RWPE1 (cell line): ENCODE data around the gene HTR2A.

Experiments
- CTCF ChIA-PET: fragments of 350-600 bp; sonication (Branson Sonifier 250); formaldehyde crosslinking; extraction: SDS; loops from one replicate; lab custom pipeline; 2021; lab: Yijun Ruan, JAX
- POLR2A ChIA-PET: fragments of 400-600 bp; formaldehyde crosslinking; extraction: SDS; loops from one replicate; lab custom pipeline; 2020; ENCODE audit warnings: antibody characterized with exemption; ENCODE audit not compliant: low non-redundant PET; lab: Yijun Ruan, JAX
- DNase-seq: peaks from one replicate; pipeline ENCODE4 v3.0.0; 2012; ENCODE audit warnings: low spot score
- H3K27ac ChIP-seq: fragments of 450-650 bp; 2 replicates; pipeline ENCODE4 v1.5.1; 2017
- CTCF ChIP-seq: fragments of 450-650 bp; conservative IDR thresholded peaks from 2 replicates; pipeline ENCODE4 v1.5.1; 2017; ENCODE audit warnings: low read depth, mild to moderate bottlenecking

Gene HTR2A

GRCh38 chr13:46795321-46795720 is 101.5 kb downstream of the HTR2A start:
- no peak overlapping the region for H3K27ac ChIP-seq
- DNase-seq: no peak
- ChIA-PET CTCF (interaction anchor here (0.6 kb wide), 1 partner anchor 86 kb away, joined by 3 read pairs; no protein-coding TSS in a partner anchor), POLR2A (no interaction called here)
- no peak for TF ChIP-seq CTCF

GRCh38 chr13:46783504-46783903 is 113.3 kb downstream of the HTR2A start:
- no peak overlapping the region for H3K27ac ChIP-seq
- no peak for DNase-seq
- no peak for TF ChIP-seq CTCF
- ChIA-PET POLR2A (no interaction called here), CTCF (no interaction called here)

- POLR2A ChIA-PET: no interaction called here
- CTCF ChIA-PET: no interaction called here
- DNase-seq: no peak
- no peak for TF ChIP-seq CTCF
- H3K27ac ChIP-seq: no peak overlapping the region
These were observed 114.2 kb downstream of the HTR2A start for GRCh38 chr13:46782691-46783090.

GRCh38 chr13:46782066-46782465 is 114.8 kb downstream of the HTR2A start:
- no peak for TF ChIP-seq CTCF
- no peak for DNase-seq
- H3K27ac ChIP-seq: no peak overlapping the region
- POLR2A ChIA-PET: no interaction called here
- CTCF ChIA-PET: no interaction called here
